Measurements from ENCODE around the gene ILF3. TPM values are rescaled to one million over a fixed set of nuclear protein-coding genes. Genes with fewer than 3 reads are reported as not detected.

The ILF3 gene
- total RNA-seq, 3 donors from 2014 or later, result 80.2 to 166 (median 115) TPM

DNA sequence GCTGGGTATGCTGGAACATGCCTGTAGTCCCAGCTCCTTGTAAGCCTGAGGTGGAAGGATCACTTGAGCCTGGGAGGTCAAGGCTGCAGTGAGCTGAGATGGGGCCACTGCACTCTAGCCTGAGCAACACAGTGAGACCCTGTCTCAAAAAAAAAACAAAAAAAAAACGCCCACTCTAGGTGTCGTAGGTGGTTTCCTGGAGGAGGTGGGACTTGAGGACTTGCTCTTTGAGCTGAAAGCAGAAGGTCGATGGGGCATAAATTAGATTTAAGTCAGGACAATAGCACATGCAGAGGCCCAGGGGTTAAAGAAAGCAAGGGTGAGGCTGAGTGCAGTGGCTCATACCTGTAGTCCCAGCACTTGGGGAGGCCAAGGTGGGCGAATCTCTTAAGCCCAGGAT lies 12.9 kb upstream of the ILF3 start:
- Histone ChIP-seq H3K36me3 (no peaks in the 10 kb centered on the region), H3K4me1 (peaks cover 11 to 13% of the 10 kb centered on the region in 2 donors), H3K27me3 (no peaks in the 10 kb centered on the region), H3K9me3 (no peaks in the 10 kb centered on the region), H3K4me3 (no peak overlapping the region), H3K27ac (no peak overlapping the region)
- intact Hi-C loops (cut with DNase I; ENCODE audit: low total_unique reads), result no loop called here
- TF ChIP-seq, protein P1, sequence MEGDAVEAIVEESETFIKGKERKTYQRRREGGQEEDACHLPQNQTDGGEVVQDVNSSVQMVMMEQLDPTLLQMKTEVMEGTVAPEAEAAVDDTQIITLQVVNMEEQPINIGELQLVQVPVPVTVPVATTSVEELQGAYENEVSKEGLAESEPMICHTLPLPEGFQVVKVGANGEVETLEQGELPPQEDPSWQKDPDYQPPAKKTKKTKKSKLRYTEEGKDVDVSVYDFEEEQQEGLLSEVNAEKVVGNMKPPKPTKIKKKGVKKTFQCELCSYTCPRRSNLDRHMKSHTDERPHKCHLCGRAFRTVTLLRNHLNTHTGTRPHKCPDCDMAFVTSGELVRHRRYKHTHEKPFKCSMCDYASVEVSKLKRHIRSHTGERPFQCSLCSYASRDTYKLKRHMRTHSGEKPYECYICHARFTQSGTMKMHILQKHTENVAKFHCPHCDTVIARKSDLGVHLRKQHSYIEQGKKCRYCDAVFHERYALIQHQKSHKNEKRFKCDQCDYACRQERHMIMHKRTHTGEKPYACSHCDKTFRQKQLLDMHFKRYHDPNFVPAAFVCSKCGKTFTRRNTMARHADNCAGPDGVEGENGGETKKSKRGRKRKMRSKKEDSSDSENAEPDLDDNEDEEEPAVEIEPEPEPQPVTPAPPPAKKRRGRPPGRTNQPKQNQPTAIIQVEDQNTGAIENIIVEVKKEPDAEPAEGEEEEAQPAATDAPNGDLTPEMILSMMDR (IDR thresholded peaks at IDR 0.05), result no peak
- TF ChIP-seq POLR2AphosphoS5 (IDR thresholded peaks at IDR 0.05), result no peak
- no peak for TF ChIP-seq POLR2A (IDR thresholded peaks at IDR 0.05)
- DNase-seq (ENCODE audit: low spot score in 2 of 2), result no peak

DNA sequence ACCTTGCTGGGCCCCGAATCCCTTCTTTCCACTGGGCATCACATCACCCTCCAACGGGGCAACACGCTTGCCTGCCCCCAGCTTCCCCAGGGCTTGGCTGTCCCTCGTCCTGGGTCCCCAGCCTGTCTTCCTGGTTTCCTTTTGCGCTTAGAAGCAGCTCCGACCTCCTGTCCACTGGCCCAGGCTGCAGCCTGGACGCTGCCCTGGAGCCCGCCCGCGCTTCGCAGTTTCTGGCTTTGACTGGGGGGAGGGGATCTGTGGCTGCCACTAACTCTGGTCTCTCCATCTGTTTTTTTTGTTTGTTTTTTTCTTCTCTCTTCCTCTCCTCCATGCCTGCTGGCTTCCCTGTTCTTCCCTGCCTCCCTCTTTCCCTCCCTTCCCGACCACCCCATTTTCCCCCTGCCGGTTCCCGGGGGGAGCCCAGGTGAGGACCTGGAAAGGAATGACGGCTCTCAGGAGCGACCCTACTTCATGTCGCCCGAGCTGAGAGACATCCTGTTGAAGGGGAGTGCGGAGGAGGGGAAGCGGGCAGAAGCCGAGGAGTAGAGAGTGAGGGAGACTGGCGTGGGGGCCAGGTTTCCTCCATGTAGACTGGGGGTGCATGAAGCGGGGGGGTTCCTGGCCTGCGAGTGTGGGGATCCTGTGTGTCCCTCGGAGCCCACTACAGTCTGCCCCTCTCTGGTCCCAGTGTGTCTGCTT lies 11.5 kb upstream of the ILF3 start:
- Histone ChIP-seq H3K9me3 (no peaks in the 10 kb centered on the region), H3K27me3 (no peaks in the 10 kb centered on the region), H3K36me3 (no peaks in the 10 kb centered on the region), H3K4me3 (no peak overlapping the region), H3K4me1 (peaks cover 11 to 13% of the 10 kb centered on the region in 2 donors), H3K27ac (peak overlapping the region; percentile 84 to 89)
- DNase-seq (ENCODE audit: low spot score in 2 of 2), result no peak
- TF ChIP-seq POLR2A (IDR thresholded peaks at IDR 0.05) (no peak), POLR2AphosphoS5 (IDR thresholded peaks at IDR 0.05) (no peak)
- TF ChIP-seq, protein P1 (IDR thresholded peaks at IDR 0.05), result no peak
- intact Hi-C loops (cut with DNase I; ENCODE audit: low total_unique reads), result no loop called here

DNA sequence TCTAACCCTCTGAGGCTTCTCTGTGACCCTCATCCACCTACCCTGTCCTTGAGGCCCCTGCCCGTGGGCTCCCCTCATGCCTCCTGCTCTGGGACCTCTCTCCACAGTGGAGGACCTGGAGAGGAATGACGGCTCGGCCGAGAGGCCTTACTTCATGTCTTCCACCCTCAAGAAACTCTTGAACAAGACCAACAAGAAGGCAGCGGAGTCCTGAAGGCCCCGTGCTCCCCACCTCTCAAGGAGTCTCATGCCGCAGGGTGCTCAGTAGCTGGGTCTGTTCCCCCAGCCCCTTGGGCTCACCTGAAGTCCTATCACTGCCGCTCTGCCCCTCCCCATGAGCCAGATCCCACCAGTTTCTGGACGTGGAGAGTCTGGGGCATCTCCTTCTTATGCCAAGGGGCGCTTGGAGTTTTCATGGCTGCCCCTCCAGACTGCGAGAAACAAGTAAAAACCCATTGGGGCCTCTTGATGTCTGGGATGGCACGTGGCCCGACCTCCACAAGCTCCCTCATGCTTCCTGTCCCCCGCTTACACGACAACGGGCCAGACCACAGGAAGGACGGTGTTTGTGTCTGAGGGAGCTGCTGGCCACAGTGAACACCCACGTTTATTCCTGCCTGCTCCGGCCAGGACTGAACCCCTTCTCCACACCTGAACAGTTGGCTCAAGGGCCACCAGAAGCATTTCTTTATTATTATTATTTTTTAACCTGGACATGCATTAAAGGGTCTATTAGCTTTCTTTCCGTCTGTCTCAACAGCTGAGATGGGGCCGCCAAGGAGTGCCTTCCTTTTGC lies 10.8 kb upstream of the ILF3 start:
- H3K36me3 ChIP-seq, result no peaks in the 10 kb centered on the region
- no peak for DNase-seq (ENCODE audit: low spot score in 2 of 2)
- H3K9me3 ChIP-seq, result no peaks in the 10 kb centered on the region
- no peaks in the 10 kb centered on the region for H3K27me3 ChIP-seq
- TF ChIP-seq, protein P1 (IDR thresholded peaks at IDR 0.05), result no peak
- TF ChIP-seq POLR2AphosphoS5 (IDR thresholded peaks at IDR 0.05) (no peak), POLR2A (IDR thresholded peaks at IDR 0.05) (no peak)
- intact Hi-C loops (cut with DNase I; ENCODE audit: low total_unique reads), result no loop called here
- peaks cover 11 to 13% of the 10 kb centered on the region in 2 donors for H3K4me1 ChIP-seq
- no peak overlapping the region for H3K4me3 ChIP-seq
- H3K27ac ChIP-seq, result peak overlapping the region; percentile 84 to 89

DNA sequence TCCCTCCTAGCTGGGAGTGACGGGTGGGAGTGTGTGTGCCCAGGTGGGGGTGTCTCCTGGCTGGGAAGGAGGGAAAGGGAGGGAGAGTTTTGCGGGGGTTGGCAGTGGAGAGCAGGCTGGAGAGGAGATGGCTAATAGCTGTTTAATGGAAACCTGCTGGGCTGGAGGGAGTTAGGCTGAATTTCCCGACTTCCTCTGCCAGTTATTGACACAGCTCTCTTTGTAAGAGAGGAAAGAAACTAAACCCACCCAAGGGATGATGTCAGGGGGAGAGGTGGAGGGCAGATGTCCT lies 10.2 kb upstream of the ILF3 start:
- no peaks in the 10 kb centered on the region for H3K36me3 ChIP-seq
- H3K27ac ChIP-seq, result peak overlapping the region; percentile 84 to 89
- peaks cover 11 to 13% of the 10 kb centered on the region in 2 donors for H3K4me1 ChIP-seq
- peak overlapping the region in 1 of 3 donors; percentile 10 for H3K4me3 ChIP-seq
- H3K9me3 ChIP-seq, result no peaks in the 10 kb centered on the region
- intact Hi-C loops (cut with DNase I; ENCODE audit: low total_unique reads), result no loop called here
- H3K27me3 ChIP-seq, result no peaks in the 10 kb centered on the region
- TF ChIP-seq POLR2AphosphoS5 (IDR thresholded peaks at IDR 0.05) (no peak), POLR2A (IDR thresholded peaks at IDR 0.05) (no peak)
- TF ChIP-seq, protein P1 (IDR thresholded peaks at IDR 0.05), result no peak
- DNase-seq (ENCODE audit: low spot score in 2 of 2), result no peak
